ENCODE results near the gene NRP1.

DNA sequence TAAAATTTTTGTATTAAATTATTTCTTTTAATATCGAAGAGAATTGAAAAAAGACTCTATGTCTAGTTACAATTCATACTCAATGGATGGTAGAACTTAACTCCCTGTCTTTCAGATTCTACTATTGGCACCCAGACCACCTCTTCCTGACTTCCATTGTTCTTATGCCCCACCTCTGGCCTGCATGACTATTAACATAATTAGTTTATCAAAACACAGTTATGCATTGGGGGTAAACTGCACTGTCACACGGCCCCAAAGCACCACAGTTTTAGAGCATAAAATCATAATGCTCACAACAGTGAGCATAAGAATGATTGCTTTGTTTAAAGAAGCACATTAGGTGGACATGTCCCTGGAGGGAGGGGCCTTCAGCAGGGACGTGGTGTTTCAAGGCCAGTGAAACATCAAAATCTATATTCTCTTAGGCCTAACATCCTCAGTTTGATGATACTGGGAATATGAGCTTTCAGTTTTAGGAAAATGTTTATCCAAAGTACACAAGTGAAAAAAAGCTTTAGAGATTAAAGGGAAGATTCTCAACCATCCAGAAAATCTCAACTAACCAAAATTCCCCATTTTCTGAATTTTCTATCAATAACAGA lies 79.8 kb downstream of the NRP1 start:
- TF ChIP-seq CTCF (IDR thresholded peaks at IDR 0.05 in 4 of 5, conservative IDR thresholded peaks at IDR 0.05 in 1 of 5) (no peak), POLR2A (IDR thresholded peaks at IDR 0.05) (no peak)
